Stomach (tissue), 4 donors: ENCODE results near the gene GOLGA6L10.
"Not testable (repeated sequence)": the region's sequence is repeated elsewhere in the genome, so short reads cannot be mapped to it uniquely, and the experiment has no call there.

Experiments
- CTCF ChIP-seq, 7 experiments: fragments of 450-650 bp in 4 of 7; fragments of 200-600 bp in 3 of 7; sonication (generic) in 3 of 7; IDR thresholded peaks; one replicate each; pipeline ENCODE4 v1.5.1; 2016 to 2019; ENCODE audit warnings: antibody characterized with exemption in 7 of 7, control low read depth in 2 of 7, mild to moderate bottlenecking in 1 of 7
- POLR2A ChIP-seq, 4 donors: fragments of 450-650 bp; IDR thresholded peaks; one replicate each; pipeline ENCODE4 v1.6.1; 2016; ENCODE audit warnings: antibody characterized with exemption in 4 of 4, control low read depth in 2 of 4, mild to moderate bottlenecking in 1 of 4, moderate library complexity in 1 of 4

GRCh38 chr15:82331576-82332304 is 17.5 kb downstream of the GOLGA6L10 start:
- TF ChIP-seq CTCF, POLR2A (IDR thresholded peaks at IDR 0.05): not testable (repeated sequence)
